ENCODE measurements around the gene KCNQ1. TPM values are rescaled to one million over a fixed set of nuclear protein-coding genes. Genes with fewer than 3 reads are reported as not detected.
"Not testable (repeated sequence)": the region's sequence is repeated elsewhere in the genome, so short reads cannot be mapped to it uniquely, and the experiment has no call there.

Gene KCNQ1
- total RNA-seq, 1 experiment from 2014 or later = 2.5 TPM

- no peak overlapping the region for H3K4me3 Mint-ChIP-seq
Observed at GRCh38 chr11:2489083-2489482, 44.3 kb downstream of the KCNQ1 start.

DNA sequence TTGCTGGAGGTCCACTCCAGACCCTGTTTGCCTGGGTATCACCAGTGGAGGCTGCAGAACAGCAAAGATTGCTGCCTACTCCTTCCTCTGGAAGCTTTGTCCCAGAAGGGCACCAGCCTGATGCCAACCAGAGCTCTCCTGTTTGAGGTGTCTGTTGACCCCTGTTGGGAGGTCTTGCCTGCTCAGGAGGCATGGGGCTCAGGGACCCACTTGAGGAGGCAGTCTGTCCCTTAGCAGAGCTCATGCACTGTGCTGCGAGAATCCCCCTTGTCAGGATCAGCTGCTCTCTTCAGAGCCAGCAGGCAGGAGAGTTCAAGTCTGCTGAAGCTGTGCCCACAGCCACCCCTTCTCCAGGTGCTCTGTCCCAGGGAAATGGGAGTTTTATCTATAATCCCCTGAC is 53.1 kb downstream of the KCNQ1 start:
- ATAC-seq; DNase-seq (ENCODE audit: low spot score); POLR2A ChIA-PET; H3K4me3 Mint-ChIP-seq; H3K27ac Mint-ChIP-seq; H3K4me1 Mint-ChIP-seq; CTCF ChIA-PET: not testable (repeated sequence)
- Mint-ChIP-seq H3K36me3 (peaks cover 16% of the 10 kb centered on the region), H3K9me3 (peaks cover 47% of the 10 kb centered on the region), H3K27me3 (ENCODE audit: low read depth) (peaks cover 99% of the 10 kb centered on the region)

More at GRCh38 chr11:2489083-2489482, 44.3 kb downstream of the KCNQ1 start:
- Mint-ChIP-seq H3K4me1 (no peaks in the 10 kb centered on the region), H3K9me3 (peaks cover 41% of the 10 kb centered on the region), H3K36me3 (peaks cover 12% of the 10 kb centered on the region), H3K27ac (no peak overlapping the region), H3K27me3 (ENCODE audit: low read depth) (peaks cover 100% of the 10 kb centered on the region)
- CTCF ChIA-PET = no interaction called here
- no peak for ATAC-seq
- TF ChIP-seq, protein P1, sequence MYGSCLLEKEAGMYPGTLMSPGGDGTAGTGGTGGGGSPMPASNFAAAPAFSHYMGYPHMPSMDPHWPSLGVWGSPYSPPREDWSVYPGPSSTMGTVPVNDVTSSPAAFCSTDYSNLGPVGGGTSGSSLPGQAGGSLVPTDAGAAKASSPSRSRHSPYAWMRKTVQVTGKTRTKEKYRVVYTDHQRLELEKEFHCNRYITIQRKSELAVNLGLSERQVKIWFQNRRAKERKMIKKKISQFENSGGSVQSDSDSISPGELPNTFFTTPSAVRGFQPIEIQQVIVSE (CRISPR knock-in tag; IDR thresholded peaks at IDR 0.05; ENCODE audit: borderline replicate concordance) = no peak
- TF ChIP-seq, protein P2, sequence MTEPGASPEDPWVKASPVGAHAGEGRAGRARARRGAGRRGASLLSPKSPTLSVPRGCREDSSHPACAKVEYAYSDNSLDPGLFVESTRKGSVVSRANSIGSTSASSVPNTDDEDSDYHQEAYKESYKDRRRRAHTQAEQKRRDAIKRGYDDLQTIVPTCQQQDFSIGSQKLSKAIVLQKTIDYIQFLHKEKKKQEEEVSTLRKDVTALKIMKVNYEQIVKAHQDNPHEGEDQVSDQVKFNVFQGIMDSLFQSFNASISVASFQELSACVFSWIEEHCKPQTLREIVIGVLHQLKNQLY (CRISPR knock-in tag; IDR thresholded peaks at IDR 0.05) = no peak
- TF ChIP-seq NFATC4 (CRISPR knock-in tag; IDR thresholded peaks at IDR 0.05) (no peak), TP53 (CRISPR knock-in tag; IDR thresholded peaks at IDR 0.05) (no peak), EMX1 (CRISPR knock-in tag; IDR thresholded peaks at IDR 0.05) (no peak), AR (CRISPR knock-in tag; IDR thresholded peaks at IDR 0.05) (no peak), CBFB (CRISPR knock-in tag; IDR thresholded peaks at IDR 0.05; ENCODE audit: low read depth) (no peak)
- TF ChIP-seq, protein P3, sequence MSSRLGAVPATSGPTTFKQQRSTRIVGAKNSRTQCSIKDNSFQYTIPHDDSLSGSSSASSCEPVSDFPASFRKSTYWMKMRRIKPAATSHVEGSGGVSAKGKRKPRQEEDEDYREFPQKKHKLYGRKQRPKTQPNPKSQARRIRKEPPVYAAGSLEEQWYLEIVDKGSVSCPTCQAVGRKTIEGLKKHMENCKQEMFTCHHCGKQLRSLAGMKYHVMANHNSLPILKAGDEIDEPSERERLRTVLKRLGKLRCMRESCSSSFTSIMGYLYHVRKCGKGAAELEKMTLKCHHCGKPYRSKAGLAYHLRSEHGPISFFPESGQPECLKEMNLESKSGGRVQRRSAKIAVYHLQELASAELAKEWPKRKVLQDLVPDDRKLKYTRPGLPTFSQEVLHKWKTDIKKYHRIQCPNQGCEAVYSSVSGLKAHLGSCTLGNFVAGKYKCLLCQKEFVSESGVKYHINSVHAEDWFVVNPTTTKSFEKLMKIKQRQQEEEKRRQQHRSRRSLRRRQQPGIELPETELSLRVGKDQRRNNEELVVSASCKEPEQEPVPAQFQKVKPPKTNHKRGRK (CRISPR knock-in tag; IDR thresholded peaks at IDR 0.05; ENCODE audit: borderline replicate concordance) = no peak
- POLR2A ChIA-PET = no interaction called here
- no peak for DNase-seq (ENCODE audit: low spot score)

GRCh38 chr11:2498750-2499149 is 53.9 kb downstream of the KCNQ1 start:
- Mint-ChIP-seq H3K36me3 (peaks cover 16% of the 10 kb centered on the region), H3K4me3 (no peak overlapping the region), H3K27ac (no peak overlapping the region), H3K4me1 (peaks cover 9% of the 10 kb centered on the region), H3K27me3 (ENCODE audit: low read depth) (peaks cover 97% of the 10 kb centered on the region), H3K9me3 (peaks cover 48% of the 10 kb centered on the region)
- ChIA-PET POLR2A (no interaction called here), CTCF (no interaction called here)
- ATAC-seq = no peak
- no peak for DNase-seq (ENCODE audit: low spot score)
- TF ChIP-seq NFE2L1 (CRISPR knock-in tag; IDR thresholded peaks at IDR 0.05) (no peak), NR2C2 (CRISPR knock-in tag; IDR thresholded peaks at IDR 0.05) (no peak), ZNF219 (CRISPR knock-in tag; IDR thresholded peaks at IDR 0.05; ENCODE audit: borderline replicate concordance) (no peak), IRF2 (CRISPR knock-in tag; IDR thresholded peaks at IDR 0.05; ENCODE audit: borderline replicate concordance, low read depth) (no peak), FOXP4 (CRISPR knock-in tag; IDR thresholded peaks at IDR 0.05) (no peak), PRRX2 (CRISPR knock-in tag; IDR thresholded peaks at IDR 0.05) (no peak), NR3C1 (CRISPR knock-in tag; conservative IDR thresholded peaks at IDR 0.05; ENCODE audit: low read depth) (no peak), GABPB1 (CRISPR knock-in tag; IDR thresholded peaks at IDR 0.05) (no peak), AR (CRISPR knock-in tag; IDR thresholded peaks at IDR 0.05) (no peak), ZNF671 (CRISPR knock-in tag; IDR thresholded peaks at IDR 0.05) (no peak)
- TF ChIP-seq, protein P4, sequence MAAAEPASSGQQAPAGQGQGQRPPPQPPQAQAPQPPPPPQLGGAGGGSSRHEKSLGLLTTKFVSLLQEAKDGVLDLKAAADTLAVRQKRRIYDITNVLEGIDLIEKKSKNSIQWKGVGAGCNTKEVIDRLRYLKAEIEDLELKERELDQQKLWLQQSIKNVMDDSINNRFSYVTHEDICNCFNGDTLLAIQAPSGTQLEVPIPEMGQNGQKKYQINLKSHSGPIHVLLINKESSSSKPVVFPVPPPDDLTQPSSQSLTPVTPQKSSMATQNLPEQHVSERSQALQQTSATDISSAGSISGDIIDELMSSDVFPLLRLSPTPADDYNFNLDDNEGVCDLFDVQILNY (CRISPR knock-in tag; IDR thresholded peaks at IDR 0.05) = no peak
- TF ChIP-seq, protein P5, sequence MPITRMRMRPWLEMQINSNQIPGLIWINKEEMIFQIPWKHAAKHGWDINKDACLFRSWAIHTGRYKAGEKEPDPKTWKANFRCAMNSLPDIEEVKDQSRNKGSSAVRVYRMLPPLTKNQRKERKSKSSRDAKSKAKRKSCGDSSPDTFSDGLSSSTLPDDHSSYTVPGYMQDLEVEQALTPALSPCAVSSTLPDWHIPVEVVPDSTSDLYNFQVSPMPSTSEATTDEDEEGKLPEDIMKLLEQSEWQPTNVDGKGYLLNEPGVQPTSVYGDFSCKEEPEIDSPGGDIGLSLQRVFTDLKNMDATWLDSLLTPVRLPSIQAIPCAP (CRISPR knock-in tag; IDR thresholded peaks at IDR 0.05) = no peak

Data from WTC11 (cell line).